VCaP (cell line): ENCODE data around the gene ST8SIA1.

Experiments used
- H3K27ac ChIP-seq: fragments of 450-650 bp; 2 replicates; pipeline ENCODE4 v1.5.1; 2017
- CTCF ChIP-seq: fragments of 450-650 bp; conservative IDR thresholded peaks from 2 replicates; pipeline ENCODE4 v1.5.1; 2017; ENCODE audit warnings: mild to moderate bottlenecking, moderate library complexity

The ST8SIA1 gene

GRCh38 chr12:22246217-22246846, 88.2 kb downstream of the ST8SIA1 start:
- H3K27ac ChIP-seq: no peak overlapping the region
- no peak for TF ChIP-seq CTCF

GRCh38 chr12:22242726-22243125, 91.8 kb downstream of the ST8SIA1 start:
- TF ChIP-seq CTCF: no peak
- no peak overlapping the region for H3K27ac ChIP-seq

- TF ChIP-seq CTCF: no peak
- no peak overlapping the region for H3K27ac ChIP-seq
These were observed 96.3 kb downstream of the ST8SIA1 start for GRCh38 chr12:22238211-22238610.

- no peak overlapping the region for H3K27ac ChIP-seq
- TF ChIP-seq CTCF: no peak
These were observed 99.9 kb downstream of the ST8SIA1 start for GRCh38 chr12:22234561-22234960.

GRCh38 chr12:22231836-22232235, 102.7 kb downstream of the ST8SIA1 start:
- peak; percentile 27 for TF ChIP-seq CTCF
- no peak overlapping the region for H3K27ac ChIP-seq

GRCh38 chr12:22231078-22231477, 103.4 kb downstream of the ST8SIA1 start:
- H3K27ac ChIP-seq: no peak overlapping the region
- no peak for TF ChIP-seq CTCF

GRCh38 chr12:22230280-22230794, 104.2 kb downstream of the ST8SIA1 start:
- H3K27ac ChIP-seq: no peak overlapping the region

More at GRCh38 chr12:22230280-22230794, 104.2 kb downstream of the ST8SIA1 start:
- TF ChIP-seq CTCF: no peak
